Hindlimb muscle (tissue), 1 donor: ENCODE results near the gene GRHL1. TPM values are rescaled to one million over a fixed set of nuclear protein-coding genes. Genes with fewer than 3 reads are reported as not detected.
A peak's percentile ranks its signal among the peaks of the same experiment; 100 is the strongest.
"Not testable (repeated sequence)": the region's sequence is repeated elsewhere in the genome, so short reads cannot be mapped to it uniquely, and the experiment has no call there.

Experiments used
- DNase-seq: peaks from one replicate; pipeline ENCODE4 v3.0.0-alpha.2; 2013
- polyA plus RNA-seq: library from polyadenylated mRNA; unstranded; fragments of 120-200 nt; gene quantifications from one replicate; pipeline ENCODE4 v1.2.1, GENCODE V29; 2013; ENCODE audit not compliant: insufficient read length

The GRHL1 gene
- polyA plus RNA-seq, 1 donor, result 1.9 TPM

DNA sequence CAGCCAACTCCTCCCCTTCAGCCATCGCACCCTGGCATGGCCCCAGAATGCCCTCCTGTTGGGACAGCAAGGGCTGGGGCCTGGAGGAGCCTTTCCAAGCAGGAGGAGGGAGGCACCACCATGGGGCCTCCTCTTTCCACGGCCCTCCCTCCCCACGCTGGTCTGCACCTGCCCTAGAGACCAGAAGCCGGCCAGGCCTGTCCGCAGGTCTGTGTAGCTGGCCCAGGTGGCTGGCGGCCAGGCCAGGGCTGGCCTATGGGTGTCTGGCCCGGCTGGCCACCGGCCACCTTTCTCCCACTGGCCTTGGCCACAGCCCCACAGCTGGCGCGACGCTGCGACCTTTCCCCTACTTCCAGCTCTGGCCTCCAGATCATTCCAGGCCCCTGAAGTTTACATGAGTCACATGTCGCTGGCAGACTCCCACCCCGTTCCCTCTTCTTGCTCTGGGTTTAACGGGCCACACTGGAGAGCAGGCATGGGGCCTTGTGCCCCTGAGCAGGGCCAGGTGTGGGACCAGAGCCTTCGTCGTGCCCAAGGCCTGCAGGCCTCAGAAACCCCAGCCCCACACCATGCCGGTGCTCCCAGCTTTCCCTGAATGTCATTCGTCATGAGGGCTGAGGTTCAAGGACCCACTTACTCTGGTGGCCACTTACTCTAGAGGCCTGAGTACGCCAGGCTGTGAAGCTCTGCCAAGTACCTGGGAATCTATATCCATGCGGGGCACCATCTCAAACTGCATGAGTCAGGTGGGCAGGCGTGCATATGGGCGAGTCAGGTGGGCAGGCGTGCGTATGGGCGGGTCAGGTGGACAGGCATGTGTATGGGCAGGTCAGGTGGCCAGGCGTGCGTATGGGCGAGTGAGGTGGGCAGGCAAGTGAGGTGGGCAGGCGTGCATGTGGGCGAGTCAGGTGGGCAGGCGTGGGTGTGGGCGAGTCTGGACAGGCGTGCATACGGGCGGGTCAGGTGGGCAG lies 58.6 kb downstream of the GRHL1 start:
- DNase-seq, result peak; percentile 48

GRCh38 chr2:10010861-10011605 lies 59.5 kb downstream of the GRHL1 start:
- DNase-seq, result not testable (repeated sequence)

DNA sequence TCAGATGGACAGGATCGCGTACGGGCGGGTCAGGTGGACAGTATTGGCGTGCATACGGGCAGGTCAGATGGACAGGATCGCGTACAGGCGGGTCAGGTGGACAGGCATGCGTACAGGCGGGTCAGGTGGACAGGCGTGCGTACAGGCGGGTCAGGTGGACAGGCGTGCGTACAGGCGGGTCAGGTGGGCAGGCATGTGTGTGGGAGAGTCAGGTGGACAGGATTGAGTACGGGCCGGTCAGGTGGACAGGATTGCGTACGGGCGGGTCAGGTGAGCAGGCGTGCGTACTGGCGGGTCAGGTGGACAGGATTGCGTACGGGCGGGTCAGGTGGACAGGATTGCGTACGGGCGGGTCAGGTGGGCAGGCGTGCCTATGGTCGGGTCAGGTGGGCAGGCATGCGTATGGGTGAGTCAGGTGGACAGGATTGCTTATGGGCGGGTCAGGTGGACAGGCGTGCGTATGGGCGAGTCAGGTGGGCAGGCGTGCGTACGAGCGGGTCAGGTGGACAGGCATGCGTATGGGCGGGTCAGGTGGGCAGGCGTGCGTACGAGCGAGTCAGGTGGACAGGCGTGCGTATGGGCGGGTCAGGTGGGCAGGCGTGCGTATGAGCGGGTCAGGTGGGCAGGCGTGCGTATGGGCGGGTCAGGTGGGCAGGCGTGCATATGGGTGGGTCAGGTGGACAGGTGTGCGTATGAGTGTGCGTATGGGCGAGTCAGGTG lies 60.3 kb downstream of the GRHL1 start:
- not testable (repeated sequence) for DNase-seq

DNA sequence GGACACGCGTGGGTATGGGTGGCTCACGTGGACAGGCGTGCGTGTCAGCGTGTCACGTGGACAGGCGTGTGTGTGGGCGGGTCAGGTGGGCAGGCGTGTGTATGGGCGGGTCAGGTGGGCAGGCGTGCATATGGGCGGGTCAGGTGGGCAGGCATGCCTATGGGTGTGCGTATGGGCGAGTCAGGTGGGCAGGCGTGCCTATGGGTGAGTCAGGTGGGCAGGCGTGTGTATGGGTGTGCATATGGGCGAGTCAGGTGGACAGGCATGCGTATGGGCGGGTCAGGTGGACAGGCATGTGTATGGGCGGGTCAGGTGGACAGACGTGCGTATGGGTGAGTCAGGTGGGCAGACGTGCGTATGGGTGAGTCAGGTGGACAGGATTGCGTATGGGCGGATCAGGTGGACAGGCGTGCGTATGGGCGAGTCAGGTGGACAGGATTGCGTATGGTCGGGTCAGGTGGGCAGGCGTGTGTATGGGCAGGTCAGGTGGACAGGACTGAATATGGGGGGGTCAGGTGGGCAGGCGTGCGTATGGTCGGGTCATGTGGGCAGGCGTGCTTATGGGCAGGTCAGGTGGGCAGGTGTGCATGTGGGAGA lies 61.0 kb downstream of the GRHL1 start:
- not testable (repeated sequence) for DNase-seq

GRCh38 chr2:10012963-10013461 lies 61.5 kb downstream of the GRHL1 start:
- DNase-seq, result no peak

DNA sequence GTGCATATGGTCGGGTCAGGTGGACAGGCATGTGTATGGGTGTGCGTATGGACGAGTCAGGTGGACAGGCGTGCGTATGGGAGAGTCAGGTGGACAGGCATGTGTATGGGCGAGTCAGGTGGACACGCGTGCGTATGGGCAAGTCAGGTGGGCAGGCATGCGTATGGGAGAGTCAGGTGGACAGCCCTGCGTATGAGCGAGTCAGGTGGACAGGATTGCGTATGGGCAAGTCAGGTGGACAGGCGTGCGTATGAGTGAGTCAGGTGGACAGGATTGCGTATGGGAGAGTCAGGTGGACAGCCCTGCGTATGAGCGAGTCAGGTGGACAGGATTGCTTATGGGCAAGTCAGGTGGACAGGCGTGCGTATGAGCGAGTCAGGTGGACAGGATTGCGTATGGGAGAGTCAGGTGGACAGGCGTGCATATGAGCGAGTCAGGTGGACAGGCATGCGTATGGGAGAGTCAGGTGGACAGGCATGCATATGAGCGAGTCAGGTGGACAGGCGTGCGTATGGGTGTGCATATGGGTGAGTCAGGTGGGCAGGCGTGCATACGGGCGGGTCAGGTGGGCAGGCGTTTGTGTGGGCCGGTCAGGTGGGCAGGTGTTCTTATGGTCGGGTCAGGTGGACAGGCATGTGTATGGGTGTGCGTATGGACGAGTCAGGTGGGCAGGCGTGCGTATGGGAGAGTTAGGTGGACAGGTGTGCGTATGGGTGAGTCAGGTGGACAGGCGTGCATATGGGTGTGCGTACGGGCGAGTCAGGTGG lies 62.3 kb downstream of the GRHL1 start:
- DNase-seq, result not testable (repeated sequence)

GRCh38 chr2:10014418-10015190 lies 63.1 kb downstream of the GRHL1 start:
- DNase-seq, result no peak

DNA sequence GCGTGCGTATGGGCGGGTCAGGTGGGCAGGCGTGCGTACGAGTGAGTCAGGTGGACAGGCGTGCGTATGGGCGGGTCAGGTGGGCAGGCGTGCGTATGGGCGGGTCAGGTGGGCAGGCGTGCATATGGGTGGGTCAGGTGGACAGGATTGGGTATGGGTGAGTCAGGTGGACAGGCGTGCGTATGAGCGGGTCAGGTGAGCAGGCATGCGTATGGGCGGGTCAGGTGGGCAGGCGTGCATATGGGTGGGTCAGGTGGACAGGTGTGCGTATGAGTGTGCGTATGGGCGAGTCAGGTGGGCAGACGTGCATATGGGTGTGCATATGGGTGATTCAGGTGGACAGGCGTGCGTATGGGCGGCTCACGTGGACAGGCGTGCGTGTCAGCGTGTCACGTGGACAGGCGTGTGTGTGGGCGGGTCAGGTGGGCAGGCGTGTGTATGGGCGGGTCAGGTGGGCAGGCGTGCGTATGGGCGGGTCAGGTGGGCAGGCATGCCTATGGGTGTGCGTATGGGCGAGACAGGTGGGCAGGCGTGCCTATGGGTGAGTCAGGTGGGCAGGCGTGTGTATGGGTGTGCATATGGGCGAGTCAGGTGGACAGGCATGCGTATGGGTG lies 64.0 kb downstream of the GRHL1 start:
- DNase-seq, result not testable (repeated sequence)

DNA sequence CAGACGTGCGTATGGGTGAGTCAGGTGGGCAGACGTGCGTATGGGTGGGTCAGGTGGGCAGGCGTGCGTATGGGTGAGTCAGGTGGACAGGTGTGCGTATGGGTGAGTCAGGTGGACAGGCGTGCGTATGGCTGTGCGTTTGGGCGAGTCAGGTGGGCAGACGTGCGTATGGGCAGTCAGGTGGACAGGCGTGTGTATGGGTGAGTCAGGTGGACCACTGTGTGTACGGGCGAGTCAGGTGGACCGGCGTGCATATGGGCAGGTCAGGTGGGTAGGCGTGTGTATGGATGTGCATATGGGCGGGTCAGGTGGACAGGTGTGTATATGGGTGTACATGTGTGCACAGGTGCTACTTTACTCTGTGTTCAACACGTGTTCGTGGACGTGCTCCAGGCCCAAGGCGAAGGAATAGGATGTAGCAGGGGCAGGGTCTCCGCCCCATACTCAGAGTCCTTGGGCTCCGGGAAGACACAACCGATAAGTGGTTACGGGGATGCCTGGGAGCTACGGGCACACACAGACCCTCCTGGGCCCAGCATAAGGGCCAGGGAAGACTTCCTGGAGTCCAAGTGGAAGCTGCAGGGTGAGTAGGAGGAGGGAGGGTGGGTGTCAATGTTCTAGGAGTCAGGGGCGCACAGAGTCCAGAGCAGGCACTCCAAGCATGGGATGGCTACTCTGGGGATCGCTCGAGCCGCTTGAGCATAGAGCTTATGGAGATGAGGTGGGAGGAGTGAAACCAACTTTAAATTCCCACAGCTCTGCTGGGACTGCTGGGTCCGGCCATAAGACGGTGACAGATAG lies 64.7 kb downstream of the GRHL1 start:
- DNase-seq, result no peak

GRCh38 chr2:10016802-10017258 lies 65.3 kb downstream of the GRHL1 start:
- DNase-seq, result no peak

GRCh38 chr2:10017313-10017941 lies 65.9 kb downstream of the GRHL1 start:
- no peak for DNase-seq

DNA sequence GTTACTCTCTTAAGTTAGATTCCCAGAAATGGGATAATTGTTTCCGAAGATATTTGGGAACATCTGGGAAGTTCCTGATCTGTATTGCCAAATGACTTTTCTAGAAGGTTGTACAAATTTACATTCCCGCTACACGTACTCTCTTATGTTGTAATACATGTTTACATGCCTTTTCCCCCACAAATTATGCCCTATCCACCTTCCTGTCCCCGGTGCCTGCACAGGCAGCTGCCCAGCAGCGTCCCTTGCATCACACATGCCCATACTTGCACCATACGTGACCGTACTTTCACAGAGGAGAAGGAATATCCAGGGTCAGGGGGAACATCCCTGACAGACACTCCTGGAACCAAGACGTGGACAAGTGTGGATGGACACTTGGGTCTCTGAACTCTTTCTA lies 67.7 kb downstream of the GRHL1 start:
- DNase-seq, result no peak

DNA sequence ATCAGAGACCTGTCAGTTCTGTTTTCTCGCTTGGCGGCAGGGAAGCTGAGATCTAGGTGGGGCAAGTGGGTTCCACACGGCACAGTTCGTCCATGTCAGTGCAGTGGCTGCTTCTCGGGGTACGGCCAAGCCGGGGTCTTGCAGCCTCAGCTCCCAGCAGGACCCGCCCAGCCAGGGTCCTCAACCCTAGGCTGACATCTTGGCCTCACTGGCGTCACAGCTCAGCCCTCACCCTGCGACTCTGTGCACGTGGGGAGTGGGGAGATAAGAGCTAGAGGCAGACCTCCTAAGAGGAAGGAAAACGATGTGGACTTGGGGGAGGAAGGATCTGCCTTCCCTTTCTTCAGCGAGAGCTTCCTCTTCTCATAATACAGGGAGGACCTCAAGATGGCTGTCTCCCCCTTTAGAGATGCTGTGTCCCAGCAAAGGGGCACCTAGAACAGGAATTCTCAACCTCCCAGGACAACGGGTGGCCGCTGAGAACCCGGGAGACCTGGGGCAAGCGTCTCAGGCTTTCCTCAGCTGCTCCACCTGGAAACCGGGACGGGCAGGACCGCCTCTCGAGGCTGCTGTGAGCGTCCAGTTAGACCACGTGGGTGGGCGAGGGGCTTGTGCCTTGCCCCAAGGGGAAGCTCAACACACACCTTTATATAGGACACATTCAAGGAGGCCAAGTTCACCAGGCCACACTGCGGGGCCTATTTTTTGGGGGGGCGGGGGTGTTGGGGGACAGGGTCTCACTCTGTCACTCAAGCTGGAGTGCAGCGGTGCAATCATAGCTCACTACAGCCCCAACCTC lies 68.3 kb downstream of the GRHL1 start:
- no peak for DNase-seq

DNA sequence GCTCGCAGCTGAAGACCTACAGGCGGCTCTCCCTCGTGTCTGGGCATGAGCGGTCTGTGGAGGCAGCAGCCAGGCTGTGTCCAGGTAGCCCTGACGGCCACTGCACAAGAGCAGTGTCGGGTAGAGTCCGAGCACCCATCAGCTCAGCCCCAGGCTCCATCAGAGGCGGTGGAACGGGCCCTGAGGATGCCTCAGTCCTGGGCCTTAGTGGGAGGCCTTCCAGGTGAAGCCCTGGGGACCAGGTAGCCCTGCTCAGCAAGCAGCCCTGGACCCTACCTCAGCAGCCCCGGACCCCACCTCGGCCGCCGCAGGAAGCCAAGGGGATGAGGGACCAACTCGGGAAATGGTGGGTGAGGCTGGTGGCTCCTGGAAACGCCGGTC lies 70.5 kb downstream of the GRHL1 start:
- no peak for DNase-seq

DNA sequence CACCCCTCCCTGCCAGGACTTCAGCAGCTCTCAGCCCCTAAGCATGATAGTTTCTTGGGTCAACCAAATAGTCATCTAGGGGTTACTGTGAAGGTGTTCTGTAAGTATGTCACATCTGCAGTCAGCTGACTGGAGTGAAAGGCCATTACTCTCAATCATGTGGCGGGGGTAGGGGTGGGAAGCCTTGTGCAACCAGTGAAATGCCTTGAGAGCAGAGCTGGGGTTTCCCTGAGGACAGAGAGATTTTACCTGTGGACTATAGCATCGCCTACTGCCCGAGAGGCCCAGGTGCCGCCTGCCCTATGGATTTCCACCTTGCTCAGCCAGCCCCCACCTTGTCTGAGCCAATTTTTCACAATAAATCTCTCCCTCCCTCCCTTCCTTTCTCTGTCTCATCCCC lies 71.0 kb downstream of the GRHL1 start:
- DNase-seq, result no peak

- no peak for DNase-seq
Observed at GRCh38 chr2:10022966-10023662, 71.6 kb downstream of the GRHL1 start.

- no peak for DNase-seq
Observed at GRCh38 chr2:10026940-10027569, 75.6 kb downstream of the GRHL1 start.
